MCF 10A (cell line): ENCODE results near the gene SNRPB2. TPM values are rescaled to one million over a fixed set of nuclear protein-coding genes. Genes with fewer than 3 reads are reported as not detected.
A peak's percentile ranks its signal among the peaks of the same experiment; 100 is the strongest.

Source experiments
- BruUV-seq: library from RNA; stranded (reverse); fragments of 400-500 nt; replicated peaks from 2 replicates; lab custom pipeline; 2021; lab: Mats Ljungman, UMichigan
- CTCF ChIA-PET: fragments of 300-600 bp; sonication (Branson Sonifier 250); formaldehyde crosslinking; extraction: SDS; loops from one replicate; lab custom pipeline; 2021; ENCODE audit warnings: antibody characterized with exemption, inconsistent platforms; lab: Yijun Ruan, JAX
- POLR2A ChIA-PET: fragments of 300-600, 350-650 bp; sonication (Branson Sonifier 250); formaldehyde crosslinking; extraction: SDS; loops from one replicate; lab custom pipeline; 2020; ENCODE audit warnings: antibody characterized with exemption, inconsistent platforms; lab: Yijun Ruan, JAX
- DNase-seq: peaks from one replicate; pipeline ENCODE4 v3.0.0-alpha.2; 2018; ENCODE audit not compliant: unreplicated experiment
- H3K27ac Mint-ChIP-seq: one replicate; pipeline ENCODE4 v1.8.0; 2022; ENCODE audit warnings: mild to moderate bottlenecking, low read depth, mixed read lengths; ENCODE audit not compliant: unreplicated experiment
- H3K27me3 Mint-ChIP-seq: one replicate; pipeline ENCODE4 v1.8.0; 2022; ENCODE audit warnings: mixed read lengths; ENCODE audit not compliant: insufficient read depth, unreplicated experiment
- H3K36me3 Mint-ChIP-seq: one replicate; pipeline ENCODE4 v1.8.0; 2022; ENCODE audit warnings: mild to moderate bottlenecking, moderate library complexity, mixed read lengths; ENCODE audit not compliant: insufficient read depth, unreplicated experiment
- H3K4me1 Mint-ChIP-seq: one replicate; pipeline ENCODE4 v1.8.0; 2022; ENCODE audit warnings: mixed read lengths; ENCODE audit not compliant: insufficient read depth, unreplicated experiment
- H3K4me3 Mint-ChIP-seq: one replicate; pipeline ENCODE4 v1.8.0; 2022; ENCODE audit warnings: mild to moderate bottlenecking, moderate library complexity, mixed read lengths; ENCODE audit not compliant: unreplicated experiment
- H3K9me3 Mint-ChIP-seq: one replicate; pipeline ENCODE4 v1.8.0; 2022; ENCODE audit warnings: mixed read lengths; ENCODE audit not compliant: unreplicated experiment
- intact Hi-C: fragments of 100-400 bp; cut with micrococcal nuclease; formaldehyde crosslinking; loops from 2 replicates; pipeline ENCODE4 v1.14.1; 2022
- total RNA-seq: library from RNA; stranded (reverse); gene quantifications from 2 replicates; pipeline ENCODE4 v1.2.3, GENCODE V29; 2022
- TF ChIP-seq, protein P1 (sequence below): fragments of 200-600 bp; IDR thresholded peaks from one replicate; pipeline ENCODE4 v1.8.0; 2022; ENCODE audit warnings: antibody characterized with exemption, mild to moderate bottlenecking; ENCODE audit not compliant: unreplicated experiment

SNRPB2 gene
- total RNA-seq, 1 experiment from 2014 or later, result 57.7 TPM

DNA sequence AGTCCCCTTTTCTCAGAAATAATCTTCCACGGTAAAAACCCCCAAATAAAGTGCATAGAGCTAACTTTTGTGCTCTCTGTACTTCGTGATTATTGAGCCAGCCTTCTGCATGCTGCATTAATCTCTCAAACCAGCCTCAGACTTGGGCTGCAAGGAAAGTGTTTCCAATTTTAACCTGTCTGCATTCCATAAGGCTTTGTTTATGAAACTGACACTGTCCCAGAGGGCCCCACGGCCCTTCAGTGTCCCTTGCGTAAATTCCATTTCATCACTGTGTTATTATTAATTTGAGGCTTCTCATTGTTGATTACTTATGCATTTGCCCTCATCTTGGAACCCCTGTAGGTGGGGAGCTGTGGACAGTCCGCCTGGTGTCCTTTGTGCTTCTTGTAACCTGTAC lies 15.6 kb upstream of the SNRPB2 start:
- Mint-ChIP-seq H3K9me3 (no peaks in the 10 kb centered on the region), H3K27ac (no peak overlapping the region), H3K4me1 (no peaks in the 10 kb centered on the region), H3K27me3 (no peaks in the 10 kb centered on the region), H3K4me3 (no peak overlapping the region), H3K36me3 (no peaks in the 10 kb centered on the region)
- intact Hi-C loops, result no loop called here
- ChIA-PET POLR2A (no interaction called here), CTCF (no interaction called here)
- no TSS peak for BruUV-seq
- TF ChIP-seq, protein P1, sequence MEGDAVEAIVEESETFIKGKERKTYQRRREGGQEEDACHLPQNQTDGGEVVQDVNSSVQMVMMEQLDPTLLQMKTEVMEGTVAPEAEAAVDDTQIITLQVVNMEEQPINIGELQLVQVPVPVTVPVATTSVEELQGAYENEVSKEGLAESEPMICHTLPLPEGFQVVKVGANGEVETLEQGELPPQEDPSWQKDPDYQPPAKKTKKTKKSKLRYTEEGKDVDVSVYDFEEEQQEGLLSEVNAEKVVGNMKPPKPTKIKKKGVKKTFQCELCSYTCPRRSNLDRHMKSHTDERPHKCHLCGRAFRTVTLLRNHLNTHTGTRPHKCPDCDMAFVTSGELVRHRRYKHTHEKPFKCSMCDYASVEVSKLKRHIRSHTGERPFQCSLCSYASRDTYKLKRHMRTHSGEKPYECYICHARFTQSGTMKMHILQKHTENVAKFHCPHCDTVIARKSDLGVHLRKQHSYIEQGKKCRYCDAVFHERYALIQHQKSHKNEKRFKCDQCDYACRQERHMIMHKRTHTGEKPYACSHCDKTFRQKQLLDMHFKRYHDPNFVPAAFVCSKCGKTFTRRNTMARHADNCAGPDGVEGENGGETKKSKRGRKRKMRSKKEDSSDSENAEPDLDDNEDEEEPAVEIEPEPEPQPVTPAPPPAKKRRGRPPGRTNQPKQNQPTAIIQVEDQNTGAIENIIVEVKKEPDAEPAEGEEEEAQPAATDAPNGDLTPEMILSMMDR, result no peak
- DNase-seq, result no peak

DNA sequence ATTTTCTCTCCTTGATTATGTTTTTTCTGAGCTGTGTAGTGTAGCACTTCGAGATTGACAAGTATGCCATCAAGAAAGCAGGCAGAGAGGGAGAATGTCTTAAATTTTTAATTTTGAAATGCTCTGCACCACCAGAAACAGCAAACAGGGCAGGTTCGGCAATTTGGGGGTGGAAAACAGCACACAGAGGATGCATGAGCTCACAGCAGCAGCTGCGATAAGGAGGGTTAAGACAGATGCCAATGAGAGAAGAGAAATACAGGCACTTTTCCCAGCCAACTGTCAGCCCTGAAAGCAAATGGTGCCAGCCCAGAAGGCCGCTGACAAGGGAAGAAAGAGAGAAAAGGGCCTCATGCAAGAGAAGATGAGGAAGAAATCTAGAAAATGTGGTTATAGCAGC lies 15.1 kb upstream of the SNRPB2 start:
- TF ChIP-seq, protein P1, result no peak
- no peak for DNase-seq
- POLR2A ChIA-PET, result no interaction called here
- no TSS peak for BruUV-seq
- Mint-ChIP-seq H3K4me3 (no peak overlapping the region), H3K27me3 (peaks cover 2% of the 10 kb centered on the region), H3K36me3 (no peaks in the 10 kb centered on the region), H3K4me1 (no peaks in the 10 kb centered on the region), H3K27ac (no peak overlapping the region), H3K9me3 (no peaks in the 10 kb centered on the region)
- CTCF ChIA-PET, result no interaction called here
- intact Hi-C loops, result loop anchor here (5.0 kb wide), 1 partner anchor 248 kb away; no protein-coding TSS in a partner anchor

DNA sequence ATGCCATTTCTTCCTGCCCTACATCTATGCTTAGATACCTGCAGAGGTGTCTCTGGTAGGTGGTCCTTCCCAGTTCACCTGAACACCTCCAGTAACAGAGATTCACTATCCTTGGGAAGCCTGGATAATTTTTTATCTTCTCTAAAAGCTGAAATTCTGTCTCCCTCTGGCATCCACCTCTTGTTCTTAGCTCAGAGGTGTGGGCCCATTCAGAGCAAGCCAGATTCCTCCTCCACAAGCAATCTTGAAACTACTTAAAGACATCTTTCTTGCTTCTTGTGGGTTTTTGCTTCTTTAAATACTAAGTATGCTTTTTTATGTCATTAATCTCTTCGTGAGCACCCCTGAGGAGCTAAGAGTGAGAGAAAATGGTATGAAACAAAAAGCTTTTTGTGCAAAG lies 10.4 kb upstream of the SNRPB2 start:
- Mint-ChIP-seq H3K4me3 (no peak overlapping the region), H3K4me1 (no peaks in the 10 kb centered on the region), H3K27ac (no peak overlapping the region), H3K27me3 (peaks cover 37% of the 10 kb centered on the region), H3K36me3 (no peaks in the 10 kb centered on the region), H3K9me3 (no peaks in the 10 kb centered on the region)
- CTCF ChIA-PET, result interaction anchor here (0.7 kb wide), 2 partner anchors 11 to 19 kb away, joined by 3 read pairs; no protein-coding TSS in a partner anchor
- POLR2A ChIA-PET, result no interaction called here
- BruUV-seq, result no TSS peak
- TF ChIP-seq, protein P1, result no peak
- no peak for DNase-seq
- intact Hi-C loops, result loop anchor here (5.0 kb wide), 1 partner anchor 243 kb away; no protein-coding TSS in a partner anchor

DNA sequence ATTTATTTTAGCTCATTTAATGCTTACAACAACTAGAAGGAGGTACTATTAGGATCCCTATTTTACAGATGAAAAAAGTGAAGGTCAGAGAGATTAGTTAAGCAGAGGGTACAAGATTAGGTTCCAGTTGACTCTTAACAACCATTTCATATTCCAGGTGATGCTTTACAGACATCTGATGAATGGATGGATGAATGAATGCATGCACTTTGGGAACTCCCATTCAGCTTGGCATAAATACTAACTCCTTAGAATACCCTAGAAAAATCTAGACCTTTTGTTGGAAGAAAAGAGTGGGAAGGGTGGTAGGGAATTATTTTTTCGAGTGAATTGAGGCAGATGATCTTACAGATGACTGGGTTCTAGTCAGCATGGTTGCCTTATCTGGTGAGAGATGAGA lies 746 bp upstream of the SNRPB2 start:
- CTCF ChIA-PET, result interaction anchor here (1.1 to 2.2 kb wide), 5 partner anchors 20 to 702 kb away, joined by 3 to 8 read pairs (median 4); no protein-coding TSS in a partner anchor
- BruUV-seq, result no TSS peak
- peak overlapping the region; percentile 100 for H3K27ac Mint-ChIP-seq
- DNase-seq, result no peak
- TF ChIP-seq, protein P1, result no peak
- intact Hi-C loops, result no loop called here
- H3K4me3 Mint-ChIP-seq, result peak overlapping the region; percentile 100
- H3K4me1 Mint-ChIP-seq, result peaks cover 16% of the 10 kb centered on the region
- H3K36me3 Mint-ChIP-seq, result peaks cover 19% of the 10 kb centered on the region
- H3K27me3 Mint-ChIP-seq, result peaks cover 21% of the 10 kb centered on the region
- POLR2A ChIA-PET, result interaction anchor here (0.7 to 2.9 kb wide), 9 partner anchors 11 to 751 kb away, joined by 3 to 12 read pairs (median 3); no protein-coding TSS in a partner anchor
- no peaks in the 10 kb centered on the region for H3K9me3 Mint-ChIP-seq
